Measurements from ENCODE around the gene SESN3.
"Not testable (repeated sequence)": the region's sequence is repeated elsewhere in the genome, so short reads cannot be mapped to it uniquely, and the experiment has no call there.

SESN3 gene

GRCh38 chr11:95150956-95151684 is 79.9 kb downstream of the SESN3 start:
- peak; percentile 94 for DNase-seq

- DNase-seq: peak; percentile 47
Measured at GRCh38 chr11:95149651-95150364, 81.2 kb downstream of the SESN3 start.

GRCh38 chr11:95148938-95149337 is 82.1 kb downstream of the SESN3 start:
- DNase-seq: no peak

GRCh38 chr11:95148406-95148805 is 82.6 kb downstream of the SESN3 start:
- no peak for DNase-seq

DNA sequence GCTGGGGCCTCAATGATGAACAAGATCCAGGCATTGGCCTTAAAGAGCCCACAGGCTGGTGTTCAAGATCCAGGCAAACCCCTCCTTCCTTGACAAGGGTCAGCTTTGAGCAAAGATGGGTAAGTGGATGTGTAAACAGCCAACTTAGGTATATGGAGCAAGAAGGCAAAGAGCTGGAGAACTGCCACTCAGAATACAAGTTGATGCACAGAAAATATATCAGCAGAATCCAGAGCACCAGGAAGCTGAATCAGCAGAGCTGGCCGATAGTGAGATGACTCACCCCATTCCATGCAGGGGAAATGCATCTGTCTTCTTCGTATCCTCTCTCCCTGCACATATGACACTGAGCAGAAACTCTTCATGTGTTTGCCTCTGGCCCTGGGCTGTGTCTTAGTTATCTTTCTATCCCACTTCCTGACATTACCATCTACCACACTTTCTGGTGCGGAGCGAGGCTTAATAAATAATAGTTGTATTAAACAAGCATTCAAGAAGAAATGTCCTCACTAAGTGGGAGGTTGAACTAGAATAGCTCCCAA is 83.6 kb downstream of the SESN3 start:
- peak; percentile 59 for DNase-seq

DNA sequence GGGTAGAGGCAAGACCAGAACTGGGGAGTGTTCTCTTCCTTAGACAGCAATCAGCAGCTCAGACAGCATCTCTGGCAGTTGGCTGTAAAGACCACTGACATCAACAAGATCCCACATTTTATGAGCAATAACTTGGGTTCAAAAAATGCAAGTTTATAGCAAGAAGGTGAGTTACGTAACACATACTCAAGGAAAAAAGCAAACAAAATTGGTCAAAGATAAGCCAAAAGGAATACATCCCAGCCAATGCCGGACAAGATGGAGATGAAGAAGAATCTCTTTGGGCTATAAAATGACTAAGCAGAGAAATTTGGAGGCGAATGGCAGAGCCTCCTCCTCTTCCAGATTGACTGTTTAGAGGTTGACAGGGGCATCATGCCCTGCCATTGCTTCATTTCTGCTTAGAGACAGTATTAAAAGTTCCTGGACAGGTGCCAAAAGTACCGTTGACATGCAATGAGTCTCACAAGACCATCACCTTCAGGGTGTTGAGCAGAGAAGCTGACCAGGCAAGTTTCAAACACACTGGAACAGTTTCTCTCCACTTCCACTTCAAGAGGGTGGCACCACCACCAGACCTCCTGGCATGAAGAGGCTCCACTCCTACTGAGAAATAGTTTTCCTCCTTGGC is 85.5 kb downstream of the SESN3 start:
- no peak for DNase-seq

DNA sequence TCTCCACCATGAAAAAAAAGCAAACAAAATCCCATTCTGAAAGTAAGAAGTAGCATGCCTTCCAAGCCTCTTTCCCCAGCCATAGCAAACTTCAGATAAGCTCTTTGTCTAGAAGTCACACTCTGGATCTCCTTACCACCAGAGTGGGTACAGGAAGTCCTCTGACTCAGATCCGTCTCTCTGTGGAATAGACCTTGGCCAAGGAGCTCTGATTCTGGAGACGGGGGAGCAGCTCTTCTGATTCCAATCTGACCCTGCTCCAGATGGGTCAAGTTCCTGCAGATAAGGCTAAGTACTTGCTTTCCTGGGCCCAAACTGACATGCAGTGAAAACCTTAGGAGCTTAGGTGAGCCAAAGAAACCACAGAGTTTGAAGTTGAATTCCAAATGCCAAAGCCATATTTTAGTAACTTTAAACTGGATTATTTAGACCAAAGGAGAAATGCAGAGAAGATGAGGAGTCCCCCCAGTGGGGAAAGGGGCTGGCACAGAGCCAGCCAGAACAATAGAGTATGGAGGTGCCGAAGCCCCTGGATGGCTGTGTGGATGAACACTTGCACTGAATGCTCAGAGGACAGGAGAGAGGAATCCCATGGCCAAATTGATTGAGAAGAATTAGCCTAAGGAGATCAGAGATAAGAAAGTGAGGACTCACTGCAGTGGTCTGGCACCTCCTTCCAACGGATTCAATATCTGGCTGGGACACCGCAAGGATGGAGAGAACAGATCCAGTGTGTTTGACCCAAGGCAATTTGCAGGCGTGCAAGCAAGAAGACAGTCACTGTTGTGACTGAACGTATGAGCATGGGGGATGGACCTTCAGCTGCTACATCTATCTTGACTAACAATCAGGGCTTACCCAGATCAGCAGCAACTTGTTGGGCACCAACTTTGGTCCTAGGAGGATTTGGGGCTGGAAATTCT is 86.4 kb downstream of the SESN3 start:
- DNase-seq: no peak

DNA sequence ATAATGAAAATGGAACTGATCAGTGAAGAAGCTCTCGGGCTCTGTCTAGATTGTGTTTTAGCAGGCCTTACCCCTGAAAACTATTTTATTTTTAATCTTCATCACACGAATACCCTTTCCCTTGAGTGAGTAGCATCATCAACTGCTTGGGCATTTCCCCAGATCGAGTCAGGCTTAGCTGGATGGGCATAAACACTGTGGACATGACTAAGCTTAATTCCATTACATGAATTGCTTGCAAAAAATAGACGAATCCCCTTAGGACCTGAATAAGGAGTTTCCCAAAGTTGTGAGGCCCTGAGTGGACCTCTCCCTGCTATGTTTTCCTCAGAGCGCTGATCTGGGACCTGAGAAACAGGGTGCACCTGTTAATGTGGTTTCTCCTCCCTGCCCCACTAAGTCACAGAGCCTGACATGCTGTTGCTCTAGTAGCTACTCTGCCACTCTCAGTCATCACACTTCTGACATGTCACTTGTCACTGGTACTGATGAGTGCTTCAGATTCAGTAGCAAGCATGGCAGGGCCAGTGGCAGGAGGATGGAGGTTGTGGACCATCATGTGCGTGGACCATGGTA is 87.8 kb downstream of the SESN3 start:
- no peak for DNase-seq

DNA sequence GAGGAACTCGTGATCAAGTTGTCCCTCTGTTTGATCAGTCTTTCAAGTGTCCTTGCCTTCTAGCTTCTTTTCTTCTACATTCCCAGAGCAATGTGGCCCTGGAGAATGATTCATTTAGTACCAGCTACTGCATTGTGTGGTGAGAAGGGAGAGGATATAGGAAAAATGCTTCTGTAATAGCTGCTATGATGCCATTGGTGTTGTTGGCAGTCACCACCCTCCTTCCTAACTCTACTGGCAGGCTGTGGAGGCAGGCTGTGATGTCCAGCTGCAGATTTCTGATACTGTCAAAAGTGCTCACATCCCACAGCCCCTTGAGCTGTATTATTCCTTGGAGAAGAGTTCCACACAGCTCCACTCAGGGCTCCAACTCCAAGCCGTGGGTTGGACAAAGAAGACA is 88.6 kb downstream of the SESN3 start:
- no peak for DNase-seq

GRCh38 chr11:95140397-95141033 is 90.5 kb downstream of the SESN3 start:
- DNase-seq: no peak

GRCh38 chr11:95138448-95138847 is 92.6 kb downstream of the SESN3 start:
- no peak for DNase-seq

DNA sequence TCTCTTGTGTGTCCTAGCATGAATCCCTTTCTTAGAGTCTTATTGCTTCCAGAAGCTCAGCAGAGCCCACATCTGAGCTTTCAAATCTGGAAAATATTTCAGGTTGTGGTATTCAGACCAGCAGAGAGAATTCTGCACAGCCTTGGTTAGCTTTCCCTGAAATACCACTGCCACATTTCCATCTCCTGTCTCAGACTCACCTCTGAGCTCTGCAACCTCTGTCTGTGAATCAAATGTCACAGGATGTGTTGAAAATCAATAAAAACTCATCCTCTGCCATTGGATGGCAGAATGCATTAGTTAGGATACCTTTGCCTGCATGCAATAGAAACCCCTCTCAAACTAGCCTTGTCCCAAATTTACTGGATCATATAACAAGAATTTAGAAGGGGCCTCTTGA is 93.7 kb downstream of the SESN3 start:
- no peak for DNase-seq

- DNase-seq: not testable (repeated sequence)
Measured at GRCh38 chr11:95136747-95137146, 94.3 kb downstream of the SESN3 start.

GRCh38 chr11:95135880-95136279 is 95.1 kb downstream of the SESN3 start:
- DNase-seq: no peak

DNA sequence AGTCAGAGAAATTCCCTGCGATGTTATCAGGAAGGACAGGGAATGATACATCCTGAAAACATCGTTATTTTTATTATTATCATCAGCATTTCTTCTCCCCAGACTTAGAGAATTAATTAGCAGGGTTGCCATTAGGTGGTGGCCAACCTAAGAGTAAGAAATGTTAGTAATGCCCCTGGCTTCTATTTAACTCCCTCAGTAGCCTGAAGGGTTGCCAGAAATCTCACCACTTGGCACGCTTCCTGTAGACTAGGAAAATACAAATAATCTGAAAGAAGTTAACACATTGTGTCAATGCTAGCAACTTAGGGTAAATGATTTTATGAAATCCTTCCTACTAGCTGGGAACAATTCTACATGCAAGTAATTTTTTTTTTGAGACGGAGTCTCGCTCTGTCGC is 95.8 kb downstream of the SESN3 start:
- no peak for DNase-seq

DNA sequence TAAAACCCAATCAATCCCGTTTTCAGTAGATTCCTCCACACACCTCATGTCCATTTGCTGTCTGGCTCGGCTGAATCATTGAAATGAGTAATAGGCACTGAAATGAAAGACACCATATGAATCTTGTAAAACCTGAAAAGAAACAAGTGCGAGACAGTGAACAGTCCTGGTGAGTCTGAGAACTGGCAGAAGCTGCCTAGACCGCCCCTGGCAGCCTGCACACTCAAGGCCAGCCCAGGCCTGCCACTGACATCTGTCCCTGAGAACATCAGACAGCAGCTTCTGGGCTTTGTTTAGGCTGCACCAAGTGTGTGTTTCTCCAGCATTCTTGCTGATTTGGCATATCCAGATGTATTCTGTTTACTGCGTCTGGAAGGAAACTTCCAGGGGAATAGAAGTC is 96.5 kb downstream of the SESN3 start:
- no peak for DNase-seq

- DNase-seq: no peak
Measured at GRCh38 chr11:95132956-95133355, 98.0 kb downstream of the SESN3 start.

DNA sequence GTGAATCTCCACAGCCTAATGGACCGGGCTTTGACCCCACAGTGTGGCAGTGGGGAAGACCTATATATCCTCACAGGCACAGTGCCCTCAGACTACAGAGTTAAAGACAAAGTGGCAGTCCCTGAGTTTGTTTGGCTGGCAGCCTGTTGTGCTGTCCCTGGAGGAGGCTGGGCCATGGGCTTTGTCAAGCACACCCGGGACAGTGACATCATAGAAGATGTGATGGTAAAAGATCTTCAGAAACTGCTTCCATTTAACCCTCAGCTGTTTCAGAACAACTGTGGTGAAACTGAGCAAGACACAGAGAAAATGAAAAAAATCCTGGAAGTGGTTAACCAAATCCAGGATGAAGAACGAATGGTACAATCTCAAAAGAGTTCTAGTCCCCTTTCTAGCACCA is 102.4 kb downstream of the SESN3 start:
- no peak for DNase-seq

DNA sequence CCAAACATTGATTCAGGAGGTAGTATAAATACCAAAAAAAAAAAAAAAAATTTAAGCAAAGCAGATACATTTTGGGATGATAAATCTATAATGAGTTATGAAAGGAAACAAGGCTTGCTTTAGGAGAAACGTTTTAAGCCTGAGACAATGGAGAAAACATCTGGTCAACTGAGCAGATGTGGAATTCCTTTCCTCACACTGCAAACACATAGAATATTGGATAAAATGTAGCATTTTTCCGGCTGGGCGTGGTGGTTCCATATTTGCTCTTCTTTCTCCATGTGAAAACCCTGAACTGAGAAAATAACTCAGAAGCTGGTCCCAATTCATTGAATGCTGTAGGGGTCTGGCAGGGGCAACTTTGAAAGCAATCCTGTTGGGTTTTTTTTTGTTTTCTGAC is 107.4 kb downstream of the SESN3 start:
- no peak for DNase-seq

DNA sequence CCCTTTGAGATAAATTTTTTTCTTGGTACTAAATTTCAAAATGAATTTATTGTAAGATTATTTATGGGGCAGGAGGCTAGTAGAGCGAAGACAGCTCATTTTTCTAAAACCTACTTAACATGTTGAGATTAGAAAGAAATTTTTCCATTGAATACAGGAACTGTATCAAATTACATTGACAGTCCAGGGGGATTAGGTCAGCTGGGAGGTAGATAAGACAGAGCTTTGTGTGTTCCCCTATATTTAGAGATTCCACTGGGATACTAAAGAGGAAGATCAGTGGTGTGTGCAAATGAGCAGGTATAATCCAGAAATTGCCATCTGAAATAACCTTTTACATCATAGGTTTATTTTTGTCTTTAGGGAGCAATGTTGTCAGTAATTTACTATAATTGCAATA is 109.3 kb downstream of the SESN3 start:
- DNase-seq: no peak

- no peak for DNase-seq
Measured at GRCh38 chr11:95119361-95120060, 111.5 kb downstream of the SESN3 start.

Measured in right hindlimb (tissue), 1 donor.